Measurements from ENCODE around the gene DBI.

GRCh38 chr2:119389615-119390306 lies 23.0 kb downstream of the DBI start:
- TF ChIP-seq FOXM1 (IDR thresholded peaks at IDR 0.05; ENCODE audit: borderline replicate concordance, low read depth) (no peak), CEBPB (IDR thresholded peaks at IDR 0.05) (peak; percentile 47; the same call in 1 of the 2 replicates), TAF1 (IDR thresholded peaks at IDR 0.05; ENCODE audit: low read depth) (no peak), EGR1 (IDR thresholded peaks at IDR 0.05) (no peak), USF1 (IDR thresholded peaks at IDR 0.05) (no peak), ZBTB7A (IDR thresholded peaks at IDR 0.05; ENCODE audit: low read depth) (no peak), TEAD4 (IDR thresholded peaks at IDR 0.05) (no peak), RAD21 (IDR thresholded peaks at IDR 0.05; ENCODE audit: low read depth) (no peak), EP300 (IDR thresholded peaks at IDR 0.05; ENCODE audit: borderline replicate concordance) (no peak), NFIC (IDR thresholded peaks at IDR 0.05) (peak; percentile 47), CREB1 (IDR thresholded peaks at IDR 0.05; ENCODE audit: low read depth) (no peak), REST (IDR thresholded peaks at IDR 0.05; ENCODE audit: low read depth) (no peak)
- TF ChIP-seq, protein P1, sequence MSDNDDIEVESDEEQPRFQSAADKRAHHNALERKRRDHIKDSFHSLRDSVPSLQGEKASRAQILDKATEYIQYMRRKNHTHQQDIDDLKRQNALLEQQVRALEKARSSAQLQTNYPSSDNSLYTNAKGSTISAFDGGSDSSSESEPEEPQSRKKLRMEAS (IDR thresholded peaks at IDR 0.05): no peak
